Tibial artery (tissue), 4 donors: ENCODE results near the gene AQP7.
A peak's percentile ranks its signal among the peaks of the same experiment; 100 is the strongest.

Experiments
- DNase-seq, 2 donors: peaks; one replicate each; pipeline ENCODE4 v3.0.0-alpha.2; 2019
- H3K27ac ChIP-seq, 2 donors: fragments of 200-600 bp; sonication (generic) in 1 of 2; 1 replicate in 1 of 2; 2 replicates in 1 of 2; pipeline ENCODE4 v1.5.1; 2018 to 2019; ENCODE audit warnings: mild to moderate bottlenecking in 1 of 2
- H3K27me3 ChIP-seq, 2 donors: fragments of 200-600 bp; sonication (generic) in 1 of 2; one replicate each; pipeline versions ENCODE4 v1.5.1 to v1.6.0; 2016 to 2019
- H3K36me3 ChIP-seq, 3 donors: fragments of 200-600 bp; sonication (generic) in 2 of 3; one replicate each; pipeline ENCODE4 v1.5.1; 2016 to 2019; ENCODE audit warnings: mild to moderate bottlenecking in 2 of 3
- H3K4me1 ChIP-seq, 4 donors: fragments of 200-600 bp; sonication (generic) in 2 of 4; 1 replicate in 3 of 4; 2 replicates in 1 of 4; pipeline ENCODE4 v1.5.1; 2016 to 2019
- H3K4me3 ChIP-seq, 2 donors: fragments of 200-600 bp; sonication (generic) in 1 of 2; 1 replicate in 1 of 2; 2 replicates in 1 of 2; pipeline ENCODE4 v1.5.1; 2018 to 2019; ENCODE audit warnings: mild to moderate bottlenecking in 2 of 2
- H3K9me3 ChIP-seq, 3 donors: fragments of 200-600 bp; sonication (generic) in 1 of 3; one replicate each; pipeline ENCODE4 v1.5.1; 2016 to 2019
- CTCF ChIP-seq, 2 experiments: fragments of 200-600 bp in 1 of 2; fragments of 450-650 bp in 1 of 2; IDR thresholded peaks; one replicate each; pipeline ENCODE4 v1.5.1; 2017 to 2019; ENCODE audit warnings: antibody characterized with exemption in 2 of 2, mild to moderate bottlenecking in 1 of 2, moderate library complexity in 1 of 2
- intact Hi-C: fragments of 100-400 bp; cut with DNase I; formaldehyde crosslinking; loops from one replicate; pipeline ENCODE4 v1.15.0; 2023; ENCODE audit warnings: low total_unique reads

AQP7 gene

GRCh38 chr9:33377089-33377715, 25.2 kb downstream of the AQP7 start:
- Histone ChIP-seq H3K4me3 (no peak overlapping the region), H3K27me3 (no peaks in the 10 kb centered on the region), H3K27ac (no peak overlapping the region), H3K9me3 (no peaks in the 10 kb centered on the region), H3K4me1 (peaks cover 0 to 6% (median 0%) of the 10 kb centered on the region in 4 donors), H3K36me3 (peaks cover 0 to 7% (median 0%) of the 10 kb centered on the region in 3 donors)
- no peak for TF ChIP-seq CTCF (IDR thresholded peaks at IDR 0.05)
- intact Hi-C loops: loop anchor here (5.0 kb wide), 1 partner anchor 40 kb away; no protein-coding TSS in a partner anchor
- no peak for DNase-seq

- Histone ChIP-seq H3K36me3 (peaks cover 8 to 21% (median 9%) of the 10 kb centered on the region in 3 donors), H3K27me3 (no peaks in the 10 kb centered on the region), H3K27ac (peak overlapping the region in 1 of 2 donors; percentile 45), H3K4me1 (peaks cover 0 to 6% (median 0%) of the 10 kb centered on the region in 4 donors), H3K9me3 (no peaks in the 10 kb centered on the region), H3K4me3 (no peak overlapping the region)
- no peak for DNase-seq
- intact Hi-C loops: loop anchor here (5.0 kb wide), 1 partner anchor 41 kb away; no protein-coding TSS in a partner anchor
- no peak for TF ChIP-seq CTCF (IDR thresholded peaks at IDR 0.05)
Observed at GRCh38 chr9:33375841-33376321, 26.5 kb downstream of the AQP7 start.

DNA sequence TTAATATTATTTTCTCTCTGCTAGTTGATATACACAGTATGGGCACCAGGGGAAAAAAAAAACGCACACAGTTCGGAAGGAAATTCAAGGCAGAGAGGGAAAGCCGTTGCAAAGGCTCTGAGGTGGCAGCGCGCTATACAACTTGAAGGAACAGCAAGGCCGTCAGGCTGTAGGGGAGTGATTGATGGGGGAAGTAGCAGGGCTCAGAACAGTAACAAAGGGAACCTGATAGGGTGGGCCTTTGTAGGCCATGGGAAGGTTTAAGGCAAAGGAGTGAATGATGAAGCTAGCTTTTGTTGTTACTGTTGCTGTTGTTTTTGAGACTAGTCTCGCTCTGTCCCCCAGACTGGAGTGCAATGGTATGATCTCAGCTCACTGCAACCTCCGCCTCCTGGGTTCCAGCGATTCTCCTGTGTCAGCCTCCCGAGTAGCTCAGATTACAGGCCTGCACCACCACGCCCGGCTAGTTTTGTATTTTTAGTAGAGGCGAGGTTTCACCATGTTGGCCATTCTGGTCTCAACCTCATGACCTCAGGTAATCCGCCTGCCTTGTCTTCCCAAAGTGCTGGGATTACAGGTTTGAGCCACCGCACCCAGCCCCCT, 27.0 kb downstream of the AQP7 start:
- DNase-seq: no peak
- peaks cover 13 to 26% (median 14%) of the 10 kb centered on the region in 3 donors for H3K36me3 ChIP-seq
- H3K4me3 ChIP-seq: peak overlapping the region; percentile 6 to 25
- peak overlapping the region in 1 of 2 donors; percentile 45 for H3K27ac ChIP-seq
- H3K9me3 ChIP-seq: no peaks in the 10 kb centered on the region
- H3K4me1 ChIP-seq: peaks cover 0 to 6% (median 0%) of the 10 kb centered on the region in 4 donors
- intact Hi-C loops: loop anchor here (5.0 kb wide), 1 partner anchor 42 kb away; no protein-coding TSS in a partner anchor
- H3K27me3 ChIP-seq: no peaks in the 10 kb centered on the region
- TF ChIP-seq CTCF (IDR thresholded peaks at IDR 0.05): no peak

DNA sequence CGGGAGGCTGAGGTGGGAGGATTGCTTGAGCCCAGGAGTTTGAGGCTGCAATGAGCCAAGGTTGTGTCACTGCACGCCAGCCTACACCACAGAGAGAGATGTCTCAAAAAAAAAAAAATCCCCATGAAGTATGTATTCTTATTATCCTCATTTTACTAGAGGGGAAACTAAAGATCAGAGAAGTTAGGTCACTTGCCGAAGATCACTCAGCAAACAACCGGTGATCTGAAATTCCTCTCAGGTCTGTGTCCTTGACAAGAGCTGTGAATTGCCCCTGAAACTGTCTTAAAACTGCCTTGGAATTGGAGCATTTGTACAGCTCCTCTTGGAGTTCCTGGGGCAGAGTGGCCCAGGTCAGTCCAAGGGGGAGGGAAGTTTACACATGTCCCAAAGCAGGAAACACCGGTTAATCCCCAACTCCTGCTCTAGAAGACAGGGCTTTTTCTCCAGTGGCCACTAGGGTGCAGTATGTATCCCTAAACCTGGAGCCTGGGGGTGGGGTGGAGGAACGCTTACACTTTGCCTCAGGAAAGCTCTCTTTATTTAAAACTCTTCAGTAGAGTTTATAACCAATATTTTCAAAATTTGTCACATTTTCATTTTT, 27.6 kb downstream of the AQP7 start:
- peak overlapping the region; percentile 6 to 25 for H3K4me3 ChIP-seq

More for the DNA sequence above, 27.6 kb downstream of the AQP7 start:
- peaks cover 19 to 32% (median 20%) of the 10 kb centered on the region in 3 donors for H3K36me3 ChIP-seq
- TF ChIP-seq CTCF (IDR thresholded peaks at IDR 0.05): peak; percentile 83 to 89
- DNase-seq: peak; percentile 81 to 87
- H3K9me3 ChIP-seq: no peaks in the 10 kb centered on the region
- peak overlapping the region in 1 of 2 donors; percentile 45 for H3K27ac ChIP-seq
- H3K4me1 ChIP-seq: peaks cover 0 to 6% (median 0%) of the 10 kb centered on the region in 4 donors
- intact Hi-C loops: loop anchor here (5.0 kb wide), 2 partner anchors 43 to 93 kb away; no protein-coding TSS in a partner anchor
- H3K27me3 ChIP-seq: no peaks in the 10 kb centered on the region
